A549 (cell line): ENCODE data around the gene NFU1. TPM values are rescaled to one million over a fixed set of nuclear protein-coding genes. Genes with fewer than 3 reads are reported as not detected.

Experiments
- ATAC-seq, 2 experiments: fragments of 200-7000 bp in 1 of 2; fragments of >200 bp in 1 of 2; cut with Nextera tagmentation in 1 of 2; cut with Tn5 transposase in 1 of 2; 3 replicates each; pipeline versions ENCODE4 v1.8.0 to v1.9.1; 2018 to 2020; ENCODE audit warnings: mild to moderate bottlenecking in 1 of 2, moderate library complexity in 1 of 2
- CTCF ChIA-PET: fragments of 300-600 bp; sonication (Branson Sonifier 250); formaldehyde crosslinking; extraction: SDS; loops from one replicate; lab custom pipeline; 2021; ENCODE audit warnings: antibody characterized with exemption, inconsistent platforms; lab: Yijun Ruan, JAX
- POLR2A ChIA-PET: fragments of 350-600 bp; formaldehyde crosslinking; extraction: SDS; loops from one replicate; lab custom pipeline; 2021; ENCODE audit warnings: antibody characterized with exemption, inconsistent platforms; lab: Yijun Ruan, JAX
- DNase-seq, 2 experiments: peaks; one replicate each; pipeline versions ENCODE4 v3.0.0 to v3.0.0-alpha.2; 2011 to 2016; ENCODE audit warnings: low read depth in 1 of 2, low spot score in 1 of 2
- FAIRE-seq: peaks from 2 replicates; lab custom pipeline; 2011; peaks lifted over from hg19 to GRCh38; lab: Jason Lieb, UNC
- H3K27ac ChIP-seq, 2 experiments: fragments of >200 bp; sonication (Bioruptor Twin); formaldehyde crosslinking; 3 replicates each; pipeline ENCODE4 v1.5.1; 2016 to 2017
- H3K4me1 ChIP-seq: fragments of >200 bp; sonication (Bioruptor Twin); formaldehyde crosslinking; 3 replicates; pipeline ENCODE4 v1.6.1; 2016
- H3K4me2 ChIP-seq: fragments of >200 bp; sonication (Bioruptor Twin); formaldehyde crosslinking; 3 replicates; pipeline ENCODE4 v1.6.1; 2016
- H3K4me3 ChIP-seq: fragments of >200 bp; sonication (Bioruptor Twin); formaldehyde crosslinking; 3 replicates; pipeline ENCODE4 v1.5.1; 2016
- H3K9me3 ChIP-seq: fragments of >200 bp; sonication (Bioruptor Twin); formaldehyde crosslinking; 3 replicates; pipeline ENCODE4 v1.6.1; 2016
- ATOH8 ChIP-seq: fragments of 250-450 bp; sonication (Bioruptor Pico); IDR thresholded peaks from 2 replicates; pipeline ENCODE4 v1.5.0; 2020; ENCODE audit warnings: low read depth, mild to moderate bottlenecking, moderate library complexity
- BHLHE40 ChIP-seq: IDR thresholded peaks from 2 replicates; pipeline ENCODE4 v1.6.1; 2012; ENCODE audit warnings: low read depth, low read length, inconsistent platforms
- EHMT2 ChIP-seq: fragments of 200-600 bp; sonication (generic); IDR thresholded peaks from 2 replicates; pipeline ENCODE4 v1.6.1; 2016; ENCODE audit warnings: antibody characterized with exemption, low read depth, mild to moderate bottlenecking, moderate library complexity
- ELK1 ChIP-seq: fragments of 150-350 bp; IDR thresholded peaks from 2 replicates; pipeline ENCODE4 v1.6.1; 2014; ENCODE audit warnings: low read depth, mild to moderate bottlenecking, low read length
- FOXS1 ChIP-seq: fragments of 250-450 bp; sonication (Bioruptor Pico); IDR thresholded peaks from 2 replicates; pipeline ENCODE4 v1.5.0; 2020; ENCODE audit warnings: mild to moderate bottlenecking, moderate library complexity
- GATA3 ChIP-seq: IDR thresholded peaks from 2 replicates; pipeline ENCODE4 v1.6.1; 2012; ENCODE audit warnings: borderline replicate concordance
- HES2 ChIP-seq: fragments of >200 bp; sonication (Bioruptor Twin); formaldehyde crosslinking; IDR thresholded peaks from 2 replicates; pipeline ENCODE4 v1.6.1; 2016
- HOXB13 ChIP-seq: fragments of 250-450 bp; sonication (Bioruptor Pico); IDR thresholded peaks from 2 replicates; pipeline ENCODE4 v1.5.0; 2020; ENCODE audit warnings: low read depth, mild to moderate bottlenecking, moderate library complexity
- KDM1A ChIP-seq: fragments of 200-600 bp; sonication (generic); IDR thresholded peaks from 2 replicates; pipeline ENCODE4 v1.6.1; 2016; ENCODE audit warnings: low read depth, mild to moderate bottlenecking
- MAFK ChIP-seq: fragments of 450-650 bp; IDR thresholded peaks from 2 replicates; pipeline ENCODE4 v1.6.1; 2014; ENCODE audit not compliant: partially characterized antibody
- PHF8 ChIP-seq: fragments of 200-600 bp; sonication (generic); IDR thresholded peaks from 2 replicates; pipeline ENCODE4 v1.6.1; 2016; ENCODE audit warnings: low read depth, mild to moderate bottlenecking, antibody characterized with exemption, moderate library complexity, borderline replicate concordance
- POLR2AphosphoS2 ChIP-seq: conservative IDR thresholded peaks from 2 replicates; pipeline ENCODE4 v1.6.1; 2012; ENCODE audit warnings: low read length, improper control_type of control experiment, inconsistent platforms
- REST ChIP-seq: fragments of 200-600 bp; sonication (generic); IDR thresholded peaks from 2 replicates; pipeline ENCODE4 v1.6.1; 2016; ENCODE audit warnings: antibody characterized with exemption, mild to moderate bottlenecking, moderate library complexity
- RFX5 ChIP-seq: fragments of 450-650 bp; IDR thresholded peaks from 2 replicates; pipeline ENCODE4 v1.7.1; 2014; ENCODE audit warnings: antibody characterized with exemption, mild to moderate bottlenecking, moderate library complexity
- RNF2 ChIP-seq: fragments of 200-600 bp; sonication (generic); IDR thresholded peaks from 2 replicates; pipeline ENCODE4 v1.6.1; 2016; ENCODE audit warnings: low read depth, mild to moderate bottlenecking, antibody characterized with exemption, moderate library complexity, borderline replicate concordance
- SMC3 ChIP-seq: fragments of >200 bp; sonication (Bioruptor Twin); formaldehyde crosslinking; IDR thresholded peaks from 3 replicates; pipeline ENCODE4 v1.6.1; 2018; ENCODE audit warnings: inconsistent platforms
- TFCP2L1 ChIP-seq: fragments of 250-450 bp; sonication (Bioruptor Pico); IDR thresholded peaks from 2 replicates; pipeline ENCODE4 v1.5.0; 2021; ENCODE audit warnings: mild to moderate bottlenecking
- ZFP36 ChIP-seq: fragments of 450-650 bp; IDR thresholded peaks from 2 replicates; pipeline ENCODE4 v1.6.1; 2014; ENCODE audit warnings: borderline replicate concordance; ENCODE audit not compliant: partially characterized antibody
- WGBS: methylation state at CpG from one replicate; pipeline ENCODE4 v1.1.6; 2017; ENCODE audit errors: missing lambda C conversion rate; 5-methylcytosine and 5-hydroxymethylcytosine counted together
- polyA plus RNA-seq, 4 experiments: library from polyadenylated mRNA; depleted of rRNA in 3 of 4; stranded (reverse); fragments of >200 nt; fragmentation: RNase III in 1 of 4; extraction: RNeasy Plus Mini Kit Qiagen cat#74134 plus additional on column Dnase treatment in 1 of 4; gene quantifications; 2 replicates in 3 of 4; 3 replicates in 1 of 4; pipeline ENCODE4 v1.2.3, GENCODE V29; 2011 to 2017

The NFU1 gene
- polyA plus RNA-seq, 2 of the 4 experiments (the other 2 are of a cell fraction), result 61.4 to 99.2 TPM

- no peak for TF ChIP-seq ELK1
- TF ChIP-seq SMC3, result no peak
Measured at GRCh38 chr2:69369802-69370201, 67.4 kb downstream of the NFU1 start (continued).

- Histone ChIP-seq H3K27ac (no peak overlapping the region), H3K9me3 (no peaks in the 10 kb centered on the region), H3K4me1 (peaks cover 24% of the 10 kb centered on the region), H3K4me2 (no peak overlapping the region), H3K4me3 (no peak overlapping the region)
- FAIRE-seq, result no peak
- CTCF ChIA-PET, result no interaction called here
- POLR2A ChIA-PET, result no interaction called here
- no peak for DNase-seq
- no peak for ATAC-seq
- TF ChIP-seq REST (no peak), ZFP36 (no peak), KDM1A (no peak), HOXB13 (CRISPR knock-in tag) (no peak), RNF2 (no peak), RFX5 (no peak), ATOH8 (no peak), MAFK (peak; percentile 39)
- WGBS, result 95% methylated on average over 7 of the region's 7 CpGs
Measured at GRCh38 chr2:69368588-69368987, 68.6 kb downstream of the NFU1 start.

GRCh38 chr2:69359371-69359770 lies 77.9 kb downstream of the NFU1 start:
- DNase-seq, result no peak
- no peak for FAIRE-seq
- Histone ChIP-seq H3K27ac (no peak overlapping the region), H3K9me3 (no peaks in the 10 kb centered on the region), H3K4me3 (no peak overlapping the region), H3K4me2 (no peak overlapping the region), H3K4me1 (peaks cover 9% of the 10 kb centered on the region)
- ChIA-PET CTCF (interaction anchor here (1.6 kb wide), 1 partner anchor 16 kb away, joined by 3 read pairs; no protein-coding TSS in a partner anchor), POLR2A (no interaction called here)
- no peak for ATAC-seq
- TF ChIP-seq GATA3 (no peak), FOXS1 (no peak), POLR2AphosphoS2 (no peak), PHF8 (no peak), KDM1A (no peak), TFCP2L1 (no peak), HES2 (no peak)

GRCh38 chr2:69358914-69359313 lies 78.3 kb downstream of the NFU1 start:
- CTCF ChIA-PET, result interaction anchor here (1.2 to 1.6 kb wide), 2 partner anchors 13 to 17 kb away, joined by 3 to 4 read pairs; no protein-coding TSS in a partner anchor
- WGBS, result 90% methylated on average over 3 of the region's 3 CpGs
- no peak for FAIRE-seq
- Histone ChIP-seq H3K4me3 (no peak overlapping the region), H3K27ac (no peak overlapping the region), H3K4me1 (peaks cover 9% of the 10 kb centered on the region), H3K4me2 (no peak overlapping the region), H3K9me3 (no peaks in the 10 kb centered on the region)
- POLR2A ChIA-PET, result interaction anchor here (0.6 kb wide), 1 partner anchor 45 kb away, joined by 3 read pairs; no protein-coding TSS in a partner anchor
- no peak for DNase-seq
- no peak for TF ChIP-seq EHMT2
- no peak for TF ChIP-seq BHLHE40
- ATAC-seq, result no peak
